Ovary (tissue), 9 donors: ENCODE measurements around the gene NPPA. TPM values are rescaled to one million over a fixed set of nuclear protein-coding genes. Genes with fewer than 3 reads are reported as not detected.

Source experiments
- DNase-seq, 5 donors: peaks; one replicate each; pipeline ENCODE4 v3.0.0-alpha.2; 2019 to 2020
- H3K27ac ChIP-seq, 2 donors: fragments of 200-600 bp; one replicate each; pipeline versions ENCODE4 v1.5.1 to v1.8.0; 2019 to 2022
- H3K27me3 ChIP-seq: fragments of 200-600 bp; one replicate; pipeline ENCODE4 v1.8.0; 2022
- H3K36me3 ChIP-seq: fragments of 200-600 bp; sonication (generic); one replicate; pipeline ENCODE4 v1.5.1; 2019
- H3K4me1 ChIP-seq: one replicate; pipeline ENCODE4 v1.8.1; 2013; ENCODE audit warnings: mild to moderate bottlenecking, moderate library complexity; ENCODE audit not compliant: insufficient read depth
- H3K4me3 ChIP-seq: fragments of 200-600 bp; sonication (generic); one replicate; pipeline ENCODE4 v1.5.1; 2017
- H3K9me3 ChIP-seq, 2 donors: fragments of 200-600 bp in 1 of 2; sonication (generic) in 1 of 2; one replicate each; pipeline versions ENCODE4 v1.5.1 to v1.8.1; 2013 to 2019; ENCODE audit warnings: mild to moderate bottlenecking in 1 of 2, moderate library complexity in 1 of 2
- EP300 ChIP-seq: sonication (generic); formaldehyde crosslinking; IDR thresholded peaks from one replicate; pipeline ENCODE4 v1.6.1; 2017; ENCODE audit warnings: antibody characterized with exemption
- POLR2A ChIP-seq: fragments of 450-650 bp; IDR thresholded peaks from one replicate; pipeline ENCODE4 v1.6.1; 2017; ENCODE audit warnings: antibody characterized with exemption, mild to moderate bottlenecking, moderate library complexity
- WGBS, 3 donors: extraction: QIAGEN DNeasy Blood & Tissue Kit in 1 of 3; methylation state at CpG; one replicate each; pipeline versions ENCODE4 v1.1.5 to v1.1.7; 2013 to 2017; 5-methylcytosine and 5-hydroxymethylcytosine counted together
- intact Hi-C, 4 donors: fragments of 100-400 bp; cut with DNase I; formaldehyde crosslinking; loops; one replicate each; pipeline versions ENCODE4 v1.11.0 to v1.15.1; 2022 to 2023
- polyA plus RNA-seq, 2 donors: library from polyadenylated mRNA; stranded (reverse); fragments of 200-250 nt in 1 of 2; fragments of 350-450 nt in 1 of 2; fragmentation: Illumina TruSeq in 1 of 2; extraction: RNeasy Lipid Tissue Mini Kit (QIAGEN cat#74804) in 1 of 2; gene quantifications; one replicate each; pipeline ENCODE4 v1.2.3, GENCODE V29; 2013 to 2014
- total RNA-seq, 7 donors: library from RNA; depleted of rRNA in 2 of 7; stranded (reverse); fragments of >200 nt in 2 of 7; fragmentation: NEBNext Ultra II Directional in 3 of 7; extraction: Animal tissue kit (Norgen Biotek cat#: 25700) in 3 of 7; gene quantifications; one replicate each; pipeline versions ENCODE4 v1.1.0 to v1.2.4, GENCODE V29; 2016 to 2023
- TF ChIP-seq, protein P1 (sequence below), 3 donors: fragments of 450-650 bp in 2 of 3; fragments of 200-600 bp in 1 of 3; IDR thresholded peaks; one replicate each; pipeline versions ENCODE4 v1.5.1 to v1.8.0; 2016 to 2022; ENCODE audit warnings: antibody characterized with exemption in 3 of 3, mild to moderate bottlenecking in 1 of 3
- donor health status: DM: no; HTN: no; CAD: no; lungs with moderate emphysema.
- donor health status: DM: no; HTN: no; CAD: no.
- donor health status: Bipolar disorder and iron deficiency.
- donor health status: DM: yes; HTN: yes; CAD: no.
- donor health status: DM: no; HTN: no; CAD: no.
- donor health status: DM: yes; HTN: yes; CAD: no.

The NPPA gene
- total and polyA plus RNA-seq, 9 donors: 0.83 to 2.5 (median 0.96) TPM; not detected in 4

DNA sequence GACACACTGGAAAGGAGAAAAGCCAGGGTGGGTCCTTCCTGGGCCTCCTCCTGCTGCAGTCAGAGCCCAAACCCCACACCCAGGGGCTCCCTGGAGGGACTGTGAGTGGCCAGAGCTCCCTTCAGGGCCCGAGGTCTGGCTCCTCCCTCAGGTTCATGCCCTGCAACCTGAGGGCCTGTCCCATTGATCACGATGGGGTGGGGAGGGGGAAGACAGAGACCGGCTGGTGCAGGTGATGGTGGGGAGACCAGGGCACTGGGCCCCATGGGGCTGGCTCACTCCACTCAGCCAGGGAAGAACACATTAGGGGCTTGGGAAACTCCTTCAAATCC is 41.3 kb upstream of the NPPA start:
- intact Hi-C loops: no loop called here
- TF ChIP-seq POLR2A: no peak
- TF ChIP-seq EP300: no peak
- TF ChIP-seq, protein P1, sequence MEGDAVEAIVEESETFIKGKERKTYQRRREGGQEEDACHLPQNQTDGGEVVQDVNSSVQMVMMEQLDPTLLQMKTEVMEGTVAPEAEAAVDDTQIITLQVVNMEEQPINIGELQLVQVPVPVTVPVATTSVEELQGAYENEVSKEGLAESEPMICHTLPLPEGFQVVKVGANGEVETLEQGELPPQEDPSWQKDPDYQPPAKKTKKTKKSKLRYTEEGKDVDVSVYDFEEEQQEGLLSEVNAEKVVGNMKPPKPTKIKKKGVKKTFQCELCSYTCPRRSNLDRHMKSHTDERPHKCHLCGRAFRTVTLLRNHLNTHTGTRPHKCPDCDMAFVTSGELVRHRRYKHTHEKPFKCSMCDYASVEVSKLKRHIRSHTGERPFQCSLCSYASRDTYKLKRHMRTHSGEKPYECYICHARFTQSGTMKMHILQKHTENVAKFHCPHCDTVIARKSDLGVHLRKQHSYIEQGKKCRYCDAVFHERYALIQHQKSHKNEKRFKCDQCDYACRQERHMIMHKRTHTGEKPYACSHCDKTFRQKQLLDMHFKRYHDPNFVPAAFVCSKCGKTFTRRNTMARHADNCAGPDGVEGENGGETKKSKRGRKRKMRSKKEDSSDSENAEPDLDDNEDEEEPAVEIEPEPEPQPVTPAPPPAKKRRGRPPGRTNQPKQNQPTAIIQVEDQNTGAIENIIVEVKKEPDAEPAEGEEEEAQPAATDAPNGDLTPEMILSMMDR (IDR thresholded peaks at IDR 0.05): no peak
- no peak overlapping the region for H3K27ac ChIP-seq
- H3K36me3 ChIP-seq: no peaks in the 10 kb centered on the region
- H3K9me3 ChIP-seq: no peaks in the 10 kb centered on the region
- H3K4me1 ChIP-seq: no peaks in the 10 kb centered on the region
- H3K4me3 ChIP-seq: no peak overlapping the region
- H3K27me3 ChIP-seq: no peaks in the 10 kb centered on the region
- 33 to 39% (median 38%) methylated on average over 3 of the region's 3 CpGs for WGBS, 3 donors
- no peak for DNase-seq

DNA sequence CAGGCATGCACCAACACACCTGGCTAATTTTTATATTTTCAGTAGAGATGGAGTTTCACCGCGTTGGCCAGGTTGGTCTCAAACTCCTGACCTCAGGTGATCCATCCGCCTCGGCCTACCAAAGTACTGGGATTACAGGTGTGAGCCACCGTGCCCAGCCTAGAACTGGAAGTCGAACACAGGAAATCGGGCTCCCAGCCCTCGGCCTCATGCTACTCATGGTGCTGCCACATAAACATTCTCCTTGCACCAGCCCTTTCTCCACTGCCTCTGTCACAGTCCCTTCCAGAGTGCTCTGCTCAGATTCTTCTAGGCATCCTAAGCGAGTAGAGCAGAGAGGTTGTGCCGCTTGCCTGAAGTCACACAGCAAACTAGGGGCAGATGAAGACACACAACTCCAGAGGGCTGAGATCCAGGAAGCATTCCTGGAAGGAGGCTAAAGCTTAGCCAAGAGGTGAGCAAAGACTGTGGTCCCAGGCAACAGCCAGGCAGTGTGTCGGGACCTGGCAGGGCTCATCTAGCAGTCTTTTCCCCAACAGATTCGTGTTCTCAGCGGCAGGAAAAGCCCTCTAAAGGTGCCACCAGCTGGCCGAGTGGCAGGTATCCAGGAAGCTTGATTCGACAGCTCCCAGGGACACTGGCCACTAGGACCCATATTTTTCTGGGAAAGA is 40.8 kb upstream of the NPPA start:
- TF ChIP-seq, protein P1 (IDR thresholded peaks at IDR 0.05): no peak
- TF ChIP-seq EP300: no peak
- no peak for TF ChIP-seq POLR2A
- WGBS, 3 donors: 67 to 78% (median 75%) methylated on average over 15 of the region's 15 CpGs
- Histone ChIP-seq H3K4me3 (no peak overlapping the region), H3K4me1 (no peaks in the 10 kb centered on the region), H3K9me3 (no peaks in the 10 kb centered on the region), H3K27ac (no peak overlapping the region), H3K27me3 (no peaks in the 10 kb centered on the region), H3K36me3 (no peaks in the 10 kb centered on the region)
- no peak for DNase-seq
- intact Hi-C loops: no loop called here

DNA sequence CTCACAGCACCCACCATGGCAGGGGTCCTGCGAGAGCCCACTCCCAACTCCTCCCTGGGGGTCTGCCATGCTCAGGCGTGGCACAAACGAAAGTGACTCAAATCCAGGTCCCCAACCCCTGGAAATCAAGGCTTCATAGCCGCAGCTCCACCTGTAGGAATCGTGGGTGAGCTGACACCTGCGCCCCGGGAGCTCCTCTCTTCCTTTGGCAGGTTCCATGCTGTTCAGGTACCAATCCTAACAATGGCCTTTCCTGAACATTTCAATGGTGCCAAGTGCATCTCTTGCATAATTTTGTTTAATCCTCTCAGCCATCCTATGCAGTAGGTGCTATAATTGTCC is 40.1 kb upstream of the NPPA start:
- intact Hi-C loops: no loop called here
- no peak for TF ChIP-seq POLR2A
- no peak for TF ChIP-seq EP300
- TF ChIP-seq, protein P1 (IDR thresholded peaks at IDR 0.05): no peak
- Histone ChIP-seq H3K27ac (no peak overlapping the region), H3K27me3 (no peaks in the 10 kb centered on the region), H3K4me3 (no peak overlapping the region), H3K4me1 (no peaks in the 10 kb centered on the region), H3K9me3 (no peaks in the 10 kb centered on the region), H3K36me3 (no peaks in the 10 kb centered on the region)
- no peak for DNase-seq
- WGBS, 3 donors: 76 to 88% (median 79%) methylated on average over 7 of the region's 7 CpGs

DNA sequence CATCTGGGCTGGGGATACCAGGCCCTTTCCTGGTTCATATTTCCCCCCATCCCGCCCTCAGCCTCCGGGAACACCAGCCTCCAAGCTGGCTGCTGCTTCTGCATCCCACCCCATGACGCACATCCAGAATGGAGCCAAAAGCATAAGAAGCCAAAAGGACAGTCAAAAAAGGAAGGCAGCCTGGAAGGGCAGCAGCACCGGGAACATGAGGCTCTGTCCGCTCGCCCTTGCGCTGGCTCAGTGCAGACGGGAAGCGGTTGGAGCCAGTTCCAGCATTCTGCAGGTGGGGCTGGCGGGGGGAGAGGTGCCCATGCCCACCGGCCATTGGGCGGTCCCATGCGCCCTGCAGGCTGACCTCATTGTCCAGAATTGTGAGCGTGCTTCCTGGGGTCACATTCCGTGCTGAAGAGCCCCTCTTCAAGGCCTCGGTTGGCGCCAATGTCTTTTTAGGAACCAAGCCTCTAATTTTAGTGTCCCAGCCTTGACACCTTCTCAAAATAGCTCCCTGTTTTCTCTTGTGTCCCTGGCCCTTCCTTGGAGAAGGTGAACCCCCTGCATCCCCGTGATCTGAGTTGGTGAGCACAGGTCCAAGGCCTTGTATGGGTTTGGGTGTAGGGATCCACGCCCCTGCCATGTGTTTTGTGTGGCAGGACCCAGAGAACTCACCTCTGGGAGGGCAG is 39.5 kb upstream of the NPPA start:
- whole genome bisulfite sequencing, 3 donors: 78 to 88% (median 82%) methylated on average over 19 of the region's 19 CpGs
- Histone ChIP-seq H3K36me3 (no peaks in the 10 kb centered on the region), H3K9me3 (no peaks in the 10 kb centered on the region), H3K4me1 (no peaks in the 10 kb centered on the region), H3K27me3 (no peaks in the 10 kb centered on the region), H3K27ac (no peak overlapping the region), H3K4me3 (no peak overlapping the region)
- intact Hi-C loops: no loop called here
- no peak for TF ChIP-seq POLR2A
- TF ChIP-seq, protein P1 (IDR thresholded peaks at IDR 0.05): no peak
- TF ChIP-seq EP300: no peak
- no peak for DNase-seq
